RWPE2 (cell line): Measurements from ENCODE around the gene GINS3.
A peak's percentile ranks its signal among the peaks of the same experiment; 100 is the strongest.

ENCODE experiments used
- ATAC-seq: fragments of 200-7000 bp; cut with Tn5 transposase; 3 replicates; pipeline ENCODE4 v1.9.1; 2021; ENCODE audit warnings: low read depth
- DNase-seq: peaks from one replicate; pipeline ENCODE4 v3.0.0-alpha.2; 2020; ENCODE audit warnings: low spot score
- H3K27ac ChIP-seq: fragments of 450-650 bp; 2 replicates; pipeline ENCODE4 v1.5.1; 2017; ENCODE audit warnings: mild to moderate bottlenecking; ENCODE audit not compliant: poor library complexity, severe bottlenecking
- H3K27me3 ChIP-seq: fragments of 250-450 bp; sonication (Bioruptor Pico); 2 replicates; pipeline ENCODE4 v1.5.1; 2021; ENCODE audit warnings: mild to moderate bottlenecking, moderate library complexity; ENCODE audit not compliant: insufficient read depth, poor library complexity, severe bottlenecking
- H3K36me3 ChIP-seq: fragments of 250-450 bp; sonication (Bioruptor Pico); 2 replicates; pipeline ENCODE4 v1.5.1; 2020; ENCODE audit warnings: low read depth, mild to moderate bottlenecking, moderate library complexity
- H3K4me1 ChIP-seq: fragments of 250-450 bp; sonication (Bioruptor Pico); 2 replicates; pipeline ENCODE4 v1.5.1; 2021; ENCODE audit warnings: mild to moderate bottlenecking, moderate library complexity; ENCODE audit not compliant: insufficient read depth, poor library complexity, severe bottlenecking
- H3K4me3 ChIP-seq: fragments of 250-450 bp; sonication (Bioruptor Pico); 2 replicates; pipeline ENCODE4 v1.5.1; 2021; ENCODE audit warnings: mild to moderate bottlenecking, moderate library complexity; ENCODE audit not compliant: severe bottlenecking
- H3K9me3 ChIP-seq: fragments of 250-450 bp; sonication (Bioruptor Pico); 2 replicates; pipeline ENCODE4 v1.5.1; 2021; ENCODE audit warnings: mild to moderate bottlenecking, moderate library complexity; ENCODE audit not compliant: severe bottlenecking
- CTCF ChIP-seq: fragments of 450-650 bp; IDR thresholded peaks from one replicate; pipeline ENCODE4 v1.5.1; 2017; ENCODE audit warnings: mild to moderate bottlenecking, moderate library complexity; ENCODE audit not compliant: poor library complexity, severe bottlenecking

Gene GINS3

GRCh38 chr16:58418026-58418425 lies 25.8 kb downstream of the GINS3 start:
- ATAC-seq (no peak), DNase-seq (no peak)
- no peaks in the 10 kb centered on the region for H3K9me3 ChIP-seq
- H3K27ac ChIP-seq: no peak overlapping the region
- H3K4me3 ChIP-seq: no peak overlapping the region
- no peaks in the 10 kb centered on the region for H3K27me3 ChIP-seq
- H3K36me3 ChIP-seq: no peaks in the 10 kb centered on the region
- TF ChIP-seq CTCF: no peak
- no peaks in the 10 kb centered on the region for H3K4me1 ChIP-seq

- no peaks in the 10 kb centered on the region for H3K9me3 ChIP-seq
- no peaks in the 10 kb centered on the region for H3K36me3 ChIP-seq
- DNase-seq: no peak
- TF ChIP-seq CTCF: no peak
- ATAC-seq: no peak
- H3K27me3 ChIP-seq: no peaks in the 10 kb centered on the region
- H3K27ac ChIP-seq: no peak overlapping the region
- H3K4me1 ChIP-seq: no peaks in the 10 kb centered on the region
- H3K4me3 ChIP-seq: no peak overlapping the region
These were observed 26.3 kb downstream of the GINS3 start for GRCh38 chr16:58418601-58419000.

- no peaks in the 10 kb centered on the region for H3K4me1 ChIP-seq
- no peak overlapping the region for H3K4me3 ChIP-seq
- no peaks in the 10 kb centered on the region for H3K9me3 ChIP-seq
- H3K27ac ChIP-seq: no peak overlapping the region
- ATAC-seq (no peak), DNase-seq (no peak)
- H3K36me3 ChIP-seq: no peaks in the 10 kb centered on the region
- TF ChIP-seq CTCF: no peak
- H3K27me3 ChIP-seq: no peaks in the 10 kb centered on the region
These were observed 27.1 kb downstream of the GINS3 start for GRCh38 chr16:58419241-58419990.

GRCh38 chr16:58421059-58421458 lies 28.8 kb downstream of the GINS3 start:
- H3K36me3 ChIP-seq: no peaks in the 10 kb centered on the region
- H3K4me3 ChIP-seq: no peak overlapping the region
- H3K27me3 ChIP-seq: no peaks in the 10 kb centered on the region
- H3K9me3 ChIP-seq: no peaks in the 10 kb centered on the region
- no peak for ATAC-seq
- H3K4me1 ChIP-seq: no peaks in the 10 kb centered on the region
- no peak overlapping the region for H3K27ac ChIP-seq
- TF ChIP-seq CTCF: no peak
- no peak for DNase-seq

GRCh38 chr16:58421529-58421928 lies 29.3 kb downstream of the GINS3 start:
- Histone ChIP-seq H3K4me1 (no peaks in the 10 kb centered on the region), H3K27me3 (no peaks in the 10 kb centered on the region), H3K4me3 (no peak overlapping the region), H3K36me3 (no peaks in the 10 kb centered on the region), H3K9me3 (no peaks in the 10 kb centered on the region), H3K27ac (no peak overlapping the region)
- no peak for DNase-seq
- peak; percentile 58 for ATAC-seq
- TF ChIP-seq CTCF: no peak
